Islet of Langerhans (tissue), 1 donor: ENCODE results near the gene FDCSP.
"Not testable (repeated sequence)": the region's sequence is repeated elsewhere in the genome, so short reads cannot be mapped to it uniquely, and the experiment has no call there.

Experiments
- FAIRE-seq: peaks from one replicate; lab custom pipeline; 2011; peaks lifted over from hg19 to GRCh38; lab: Jason Lieb, UNC

The FDCSP gene

GRCh38 chr4:70225824-70226223 lies at the start of gene FDCSP:
Gene FDCSP (plus strand): TSS chr4:70226124. CDS start chr4:70231195, 5,071 bp downstream.
- FAIRE-seq = no peak

- FAIRE-seq = no peak
These were observed 48.8 kb upstream of the FDCSP start for GRCh38 chr4:70177090-70177489.

DNA sequence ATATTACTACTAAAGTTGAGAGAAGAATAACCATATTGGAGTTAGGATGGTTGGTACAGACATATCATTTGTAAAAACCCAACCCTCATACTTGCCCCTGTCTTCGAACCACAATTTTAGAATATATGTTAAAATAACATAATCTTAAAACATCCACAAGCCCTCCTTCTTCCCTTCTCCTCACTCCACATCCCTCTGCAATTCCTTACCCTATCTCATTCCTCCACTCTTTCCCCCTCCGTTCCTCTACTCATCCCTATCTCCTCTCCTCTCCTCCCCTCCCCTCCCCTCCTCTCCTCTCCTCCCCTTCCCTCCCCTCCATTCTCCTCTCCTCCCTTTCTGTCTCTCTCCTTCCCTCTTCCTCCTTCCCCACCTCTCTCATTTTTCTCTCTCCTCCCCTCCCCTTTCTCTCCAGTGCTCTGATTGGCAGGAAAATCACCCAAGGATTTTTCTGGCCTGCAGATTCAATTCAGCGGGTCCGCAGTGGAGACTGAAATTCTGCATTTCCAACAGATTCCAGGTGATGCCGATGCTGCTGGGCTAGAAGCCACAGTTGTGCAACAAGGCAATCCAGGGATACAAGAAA lies 47.8 kb upstream of the FDCSP start:
- no peak for FAIRE-seq

DNA sequence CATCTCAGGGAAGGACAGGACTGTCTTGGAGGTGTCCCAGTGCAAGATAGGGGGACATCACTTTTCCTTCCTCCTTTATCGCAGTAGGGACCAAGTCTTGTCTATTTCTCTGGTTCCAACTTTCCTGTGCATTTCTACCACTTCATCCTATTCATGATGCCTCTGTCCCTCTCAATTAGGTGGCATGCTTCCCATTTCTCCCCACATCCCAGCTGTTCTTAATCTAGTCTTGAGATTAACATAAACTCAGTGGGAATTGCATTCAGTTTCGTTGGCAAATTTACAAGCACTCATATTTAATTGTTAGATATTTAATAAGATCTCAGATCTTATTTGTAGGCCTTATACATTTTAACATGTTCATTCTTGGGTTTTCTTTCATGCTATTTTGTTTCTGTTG lies 46.1 kb upstream of the FDCSP start:
- FAIRE-seq = no peak

DNA sequence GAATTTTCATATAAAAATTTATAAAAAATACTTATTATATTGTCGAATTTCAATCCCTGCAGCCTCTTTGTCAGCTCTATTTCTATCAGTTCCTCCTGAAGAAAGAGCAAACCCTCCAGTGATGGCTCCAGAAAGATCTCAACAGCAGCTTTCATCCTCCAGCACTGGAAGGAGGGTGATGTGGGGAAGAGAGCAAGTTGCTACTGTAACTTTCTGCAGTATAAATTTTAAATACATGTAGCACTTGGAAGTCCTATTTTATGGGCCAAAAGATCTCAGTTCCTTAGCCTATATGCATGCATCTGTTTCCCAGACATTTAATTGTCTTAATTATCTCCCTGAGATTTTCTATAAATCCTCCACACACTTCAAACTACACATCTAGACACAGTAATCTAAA lies 44.1 kb upstream of the FDCSP start:
- FAIRE-seq = no peak

DNA sequence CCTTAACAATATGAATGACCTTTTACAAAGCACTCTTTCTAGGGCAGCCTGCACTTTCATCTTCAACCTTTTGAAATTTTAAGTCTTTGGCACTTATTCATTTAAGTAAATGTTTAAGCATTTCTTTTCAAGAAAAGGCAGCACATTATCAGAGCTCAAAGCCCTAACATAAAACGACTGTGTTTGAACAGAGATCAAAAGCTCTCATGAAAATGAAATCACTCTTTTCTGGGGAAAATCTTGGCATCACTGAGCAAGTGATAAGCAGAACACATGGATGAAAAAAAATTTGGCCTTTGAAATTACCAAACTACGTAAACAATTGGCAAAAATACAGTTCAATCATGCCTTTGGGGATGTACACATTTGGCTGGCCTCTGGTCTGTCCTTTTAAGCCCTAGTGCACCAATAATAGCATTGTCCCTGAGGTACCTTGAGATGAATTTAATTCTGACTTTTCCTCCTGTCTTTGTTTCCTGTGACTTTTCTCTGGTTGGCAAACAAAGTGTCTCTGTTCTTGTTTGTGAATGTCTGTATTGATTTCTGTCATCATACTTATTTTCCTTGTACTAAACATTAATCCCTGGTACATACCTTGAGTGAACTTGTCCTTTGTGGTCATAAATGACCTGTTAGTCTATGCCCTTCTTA lies 43.3 kb upstream of the FDCSP start:
- no peak for FAIRE-seq

GRCh38 chr4:70183168-70183939 lies 42.6 kb upstream of the FDCSP start:
- no peak for FAIRE-seq

DNA sequence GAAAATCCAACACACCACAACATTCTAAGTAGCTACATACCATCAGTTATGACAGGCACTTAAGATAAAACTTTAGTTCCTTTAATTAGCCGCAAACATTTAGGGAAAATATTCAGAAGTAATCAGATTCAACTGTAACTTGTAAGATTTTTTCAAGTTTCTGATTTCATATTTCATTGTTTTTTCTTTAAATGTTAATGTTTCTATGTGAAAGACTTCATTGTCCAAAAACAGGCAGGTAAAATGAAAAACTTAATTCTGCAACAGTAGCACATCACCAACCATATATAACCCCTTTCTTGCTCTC lies 42.0 kb upstream of the FDCSP start:
- FAIRE-seq = no peak

DNA sequence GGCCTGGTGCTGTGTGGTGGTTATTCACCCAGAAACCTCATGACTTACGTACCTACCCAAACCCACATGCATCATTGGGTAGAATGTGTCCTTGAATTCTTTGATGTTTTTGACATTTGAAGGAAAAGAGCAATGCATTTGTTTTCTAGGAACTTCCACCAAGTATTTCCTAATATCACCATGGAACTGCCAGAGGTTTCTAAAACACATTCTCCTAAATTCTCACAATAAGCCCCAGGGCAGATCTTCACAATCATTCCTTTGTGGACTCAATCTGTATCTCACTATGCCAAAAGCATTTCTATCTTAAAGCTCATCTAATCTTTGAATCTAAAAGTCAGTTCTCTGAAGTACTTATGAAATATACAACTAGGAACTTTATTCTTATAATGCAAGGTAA lies 38.7 kb upstream of the FDCSP start:
- FAIRE-seq = no peak

- no peak for FAIRE-seq
These were observed 35.3 kb upstream of the FDCSP start for GRCh38 chr4:70190579-70190978.

DNA sequence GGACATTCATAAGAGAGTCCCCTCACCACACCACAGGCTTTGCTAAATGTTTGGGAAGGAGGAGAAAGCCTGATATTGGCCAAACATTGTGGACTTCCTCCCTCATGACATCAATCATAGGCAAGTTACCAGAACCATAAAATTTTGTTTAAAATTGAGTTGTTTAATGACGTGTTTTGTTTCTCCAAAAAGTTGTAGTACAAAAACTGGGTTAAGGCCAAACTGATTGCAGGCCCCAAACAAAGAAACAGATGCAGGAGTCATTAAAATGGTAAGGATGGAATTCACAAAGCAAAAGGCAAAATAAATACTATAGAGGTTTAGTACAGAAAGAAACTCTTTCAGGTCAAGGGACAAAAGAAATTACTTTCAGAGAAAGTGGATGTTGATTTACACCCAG lies 34.3 kb upstream of the FDCSP start:
- no peak for FAIRE-seq

GRCh38 chr4:70192895-70193294 lies 33.0 kb upstream of the FDCSP start:
- no peak for FAIRE-seq

DNA sequence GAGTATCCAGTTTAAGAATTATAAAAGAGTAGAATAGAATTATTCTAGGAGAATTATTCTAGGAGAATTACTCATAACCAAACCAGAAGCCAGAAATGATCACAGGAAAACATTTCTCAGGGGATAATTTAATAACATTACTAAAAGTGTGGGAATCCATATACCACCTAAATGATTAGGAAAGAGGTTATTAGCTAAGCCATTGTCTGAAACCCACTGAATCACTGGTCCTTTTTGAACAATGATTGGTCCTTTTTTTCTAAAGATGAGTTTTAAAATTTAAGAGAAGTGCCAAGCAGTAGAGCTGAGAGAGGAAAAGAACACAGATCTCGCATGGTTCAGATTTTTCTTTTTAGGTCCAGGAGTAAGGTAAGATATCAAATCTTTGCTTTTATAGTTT lies 30.5 kb upstream of the FDCSP start, which contains the start of gene ODAM:
Gene ODAM, plus strand, starts transcription at position 301 of the 400 bp plus-strand sequence. CDS start 819 bp downstream, outside the sequence.
- FAIRE-seq = no peak

GRCh38 chr4:70196857-70197256 lies 29.1 kb upstream of the FDCSP start:
- FAIRE-seq = no peak

- FAIRE-seq = no peak
These were observed 28.1 kb upstream of the FDCSP start for GRCh38 chr4:70197842-70198241.

DNA sequence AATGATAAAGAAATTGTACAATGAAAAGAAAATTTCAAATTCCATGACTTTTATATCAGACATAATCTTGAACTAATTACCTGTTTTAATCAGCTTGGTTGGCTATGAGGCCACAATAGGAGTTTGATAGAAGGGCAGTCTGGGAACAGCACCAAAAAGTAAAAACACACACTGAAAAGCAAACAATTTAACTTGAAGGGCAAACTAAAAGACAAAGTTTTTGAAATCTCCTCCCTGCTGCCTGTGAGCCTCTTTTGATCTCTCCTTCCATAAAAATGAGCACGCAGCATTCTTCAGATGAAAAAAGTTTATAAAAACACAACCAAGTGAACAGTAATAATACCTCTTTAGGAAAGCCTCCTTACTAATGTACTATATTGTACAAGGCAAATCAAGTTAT lies 22.3 kb upstream of the FDCSP start:
- FAIRE-seq = no peak

- FAIRE-seq = not testable (repeated sequence)
These were observed 13.2 kb upstream of the FDCSP start for GRCh38 chr4:70212752-70213151.

- not testable (repeated sequence) for FAIRE-seq
These were observed 9.8 kb upstream of the FDCSP start for GRCh38 chr4:70216109-70216508.

GRCh38 chr4:70216550-70216949 lies 9.4 kb upstream of the FDCSP start:
- peak; percentile 69 for FAIRE-seq

DNA sequence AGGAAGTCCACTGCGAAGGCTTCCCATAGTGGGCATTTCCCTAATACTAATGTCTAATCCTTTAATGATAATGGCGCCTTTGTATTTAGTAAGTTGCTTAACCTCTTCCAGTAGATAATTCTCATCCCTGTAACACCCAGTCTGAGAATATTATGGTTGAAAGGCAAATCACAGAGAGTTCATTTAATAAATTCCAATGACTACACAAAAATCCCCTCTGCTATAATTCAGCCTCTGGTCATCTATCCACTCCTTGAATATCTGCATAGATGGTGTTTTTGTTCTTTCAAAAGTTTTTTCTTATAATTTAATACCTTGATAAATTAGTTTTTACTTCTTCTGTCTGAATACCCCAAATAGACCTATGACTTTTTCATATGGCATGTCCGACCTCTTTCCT lies 4.5 kb upstream of the FDCSP start:
- not testable (repeated sequence) for FAIRE-seq

DNA sequence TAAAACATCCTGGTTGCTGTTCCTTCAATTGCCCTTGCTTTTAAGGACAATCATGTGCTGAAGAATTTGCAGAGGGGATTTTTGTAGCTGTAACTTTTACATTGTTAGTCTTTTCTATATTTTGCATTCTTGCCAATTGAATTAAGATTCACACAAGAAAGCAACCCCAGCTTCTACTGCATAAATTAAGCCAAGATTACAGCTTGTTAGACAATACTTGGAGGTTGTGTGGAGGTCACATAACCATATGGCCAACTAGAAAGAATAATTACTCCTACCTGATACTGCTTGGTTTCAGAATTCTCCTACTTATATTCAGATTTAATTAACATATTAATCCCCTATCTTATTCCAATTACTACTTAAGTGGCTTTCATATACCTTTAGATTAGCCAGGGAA lies 4.1 kb upstream of the FDCSP start:
- not testable (repeated sequence) for FAIRE-seq

DNA sequence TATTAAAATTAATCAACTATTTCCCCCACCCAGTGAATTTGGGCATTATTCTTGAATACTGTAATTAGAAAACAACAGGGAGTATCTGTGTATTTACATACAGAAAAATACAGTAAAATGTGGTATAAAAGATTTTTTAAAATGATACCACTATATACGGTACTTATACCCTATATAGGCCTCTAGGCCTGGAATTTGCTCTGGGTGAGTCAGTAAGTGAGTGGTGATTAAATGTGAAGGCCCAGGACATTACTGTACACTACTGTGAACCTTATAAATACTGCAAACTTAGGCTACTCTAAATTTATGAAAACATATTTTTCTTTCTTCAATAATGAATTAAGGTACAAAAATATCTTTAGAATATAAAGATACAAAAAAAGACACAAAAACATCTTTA lies 10.2 kb downstream of the FDCSP start:
- FAIRE-seq = no peak

GRCh38 chr4:70239131-70239883 lies 13.4 kb downstream of the FDCSP start:
- FAIRE-seq = no peak
